WTC11 (cell line): ENCODE measurements around the gene CEP131. TPM values are rescaled to one million over a fixed set of nuclear protein-coding genes. Genes with fewer than 3 reads are reported as not detected.

Source experiments
- ATAC-seq: fragments of 200-7000 bp; cut with Tn5 transposase; 2 replicates; pipeline ENCODE4 v1.10.0; 2021; ENCODE audit warnings: mild to moderate bottlenecking, moderate library complexity
- CTCF ChIA-PET: fragments of 300-600 bp; sonication (Branson Sonifier 250); formaldehyde crosslinking; loops from one replicate; lab custom pipeline; 2021; ENCODE audit warnings: antibody characterized with exemption; lab: Charles Lee
- POLR2A ChIA-PET: fragments of 350-600 bp; sonication (Branson Sonifier 250); formaldehyde crosslinking; loops from one replicate; lab custom pipeline; 2021; ENCODE audit warnings: antibody characterized with exemption; lab: Charles Lee
- DNase-seq: peaks from one replicate; pipeline ENCODE4 v3.0.0; 2021; ENCODE audit warnings: low spot score
- H3K27ac Mint-ChIP-seq: 2 replicates; pipeline ENCODE4 v1.8.0; 2021; ENCODE audit warnings: mixed read lengths
- H3K27me3 Mint-ChIP-seq: 2 replicates; pipeline ENCODE4 v1.8.0; 2021; ENCODE audit warnings: low read depth, mild to moderate bottlenecking, moderate library complexity, mixed read lengths
- H3K36me3 Mint-ChIP-seq: 2 replicates; pipeline ENCODE4 v1.8.0; 2021; ENCODE audit warnings: mixed read lengths
- H3K4me1 Mint-ChIP-seq: 2 replicates; pipeline ENCODE4 v1.8.0; 2022; ENCODE audit warnings: mixed read lengths
- H3K4me3 Mint-ChIP-seq: 2 replicates; pipeline ENCODE4 v1.8.0; 2021; ENCODE audit warnings: mild to moderate bottlenecking, moderate library complexity, mixed read lengths
- H3K9me3 Mint-ChIP-seq: 2 replicates; pipeline ENCODE4 v1.8.0; 2021; ENCODE audit warnings: mixed read lengths
- ATF2 ChIP-seq: sonication (generic); formaldehyde crosslinking; IDR thresholded peaks from 2 replicates; pipeline ENCODE4 v1.8.1; 2022; ENCODE audit warnings: low read depth, missing genetic modification reagents, borderline replicate concordance
- EMX1 ChIP-seq: fragments of 250-450 bp; sonication (Bioruptor Pico); IDR thresholded peaks from 2 replicates; pipeline ENCODE4 v1.8.0; 2021; ENCODE audit warnings: mild to moderate bottlenecking
- FOXJ3 ChIP-seq: sonication (generic); formaldehyde crosslinking; IDR thresholded peaks from 2 replicates; pipeline ENCODE4 v1.9.0; 2021; ENCODE audit warnings: missing genetic modification reagents, mild to moderate bottlenecking, borderline replicate concordance
- FOXP4 ChIP-seq: sonication (generic); formaldehyde crosslinking; IDR thresholded peaks from 2 replicates; pipeline ENCODE4 v1.8.0; 2022; ENCODE audit warnings: mild to moderate bottlenecking, missing genetic modification reagents
- IRF2 ChIP-seq: sonication (generic); formaldehyde crosslinking; IDR thresholded peaks from 2 replicates; pipeline ENCODE4 v1.8.0; 2022; ENCODE audit warnings: low read depth, missing genetic modification reagents, borderline replicate concordance
- MLX ChIP-seq: sonication (generic); formaldehyde crosslinking; IDR thresholded peaks from 2 replicates; pipeline ENCODE4 v1.8.1; 2023; ENCODE audit warnings: mild to moderate bottlenecking, missing genetic modification reagents, moderate library complexity
- NFYB ChIP-seq: sonication (generic); formaldehyde crosslinking; conservative IDR thresholded peaks from 2 replicates; pipeline ENCODE4 v1.8.0; 2022; ENCODE audit warnings: low read depth, missing genetic modification reagents
- OVOL2 ChIP-seq: fragments of 250-450 bp; sonication (Bioruptor Pico); IDR thresholded peaks from 2 replicates; pipeline ENCODE4 v1.9.0; 2021; ENCODE audit warnings: mild to moderate bottlenecking, borderline replicate concordance
- PRDM15 ChIP-seq: sonication (generic); formaldehyde crosslinking; IDR thresholded peaks from 2 replicates; pipeline ENCODE4 v1.8.0; 2022; ENCODE audit warnings: missing genetic modification reagents
- TEAD1 ChIP-seq: sonication (generic); formaldehyde crosslinking; IDR thresholded peaks from 2 replicates; pipeline ENCODE4 v1.8.0; 2022; ENCODE audit warnings: mild to moderate bottlenecking, missing genetic modification reagents
- ZNF121 ChIP-seq: sonication (generic); formaldehyde crosslinking; IDR thresholded peaks from 2 replicates; pipeline ENCODE4 v1.8.0; 2023; ENCODE audit warnings: missing genetic modification reagents
- ZNF317 ChIP-seq: sonication (generic); formaldehyde crosslinking; IDR thresholded peaks from 2 replicates; pipeline ENCODE4 v1.8.1; 2023; ENCODE audit warnings: low read depth, mild to moderate bottlenecking, moderate library complexity, missing genetic modification reagents, borderline replicate concordance
- ZNF423 ChIP-seq: fragments of 250-450 bp; sonication (Bioruptor Pico); IDR thresholded peaks from 2 replicates; pipeline ENCODE4 v2.1.2; 2022; ENCODE audit warnings: mild to moderate bottlenecking, moderate library complexity
- ZSCAN18 ChIP-seq: fragments of 250-450 bp; sonication (Bioruptor Pico); IDR thresholded peaks from 2 replicates; pipeline ENCODE4 v2.1.2; 2022; ENCODE audit warnings: mild to moderate bottlenecking, moderate library complexity
- total RNA-seq: library from RNA; stranded (reverse); gene quantifications from 3 replicates; pipeline ENCODE4 v1.2.3, GENCODE V29; 2021
- TF ChIP-seq, protein P1 (sequence below): fragments of 250-450 bp; sonication (Bioruptor Pico); IDR thresholded peaks from 2 replicates; pipeline ENCODE4 v1.9.0; 2021; ENCODE audit warnings: mild to moderate bottlenecking, borderline replicate concordance
- TF ChIP-seq, protein P2 (sequence below): sonication (generic); formaldehyde crosslinking; IDR thresholded peaks from 2 replicates; pipeline ENCODE4 v1.8.1; 2022; ENCODE audit warnings: mild to moderate bottlenecking, moderate library complexity, missing genetic modification reagents

Gene CEP131
- total RNA-seq, 1 experiment from 2014 or later, result 35.2 TPM

GRCh38 chr17:81170727-81171494 lies 51.9 kb downstream of the CEP131 start:
- no peaks in the 10 kb centered on the region for H3K4me1 Mint-ChIP-seq
- no peak for ATAC-seq
- TF ChIP-seq OVOL2 (no peak), ZNF121 (CRISPR knock-in tag) (no peak), ZNF317 (CRISPR knock-in tag) (no peak), FOXJ3 (CRISPR knock-in tag) (no peak), ZNF423 (CRISPR knock-in tag) (no peak), NFYB (CRISPR knock-in tag) (no peak), MLX (CRISPR knock-in tag) (no peak), TEAD1 (no peak)
- TF ChIP-seq, protein P1, sequence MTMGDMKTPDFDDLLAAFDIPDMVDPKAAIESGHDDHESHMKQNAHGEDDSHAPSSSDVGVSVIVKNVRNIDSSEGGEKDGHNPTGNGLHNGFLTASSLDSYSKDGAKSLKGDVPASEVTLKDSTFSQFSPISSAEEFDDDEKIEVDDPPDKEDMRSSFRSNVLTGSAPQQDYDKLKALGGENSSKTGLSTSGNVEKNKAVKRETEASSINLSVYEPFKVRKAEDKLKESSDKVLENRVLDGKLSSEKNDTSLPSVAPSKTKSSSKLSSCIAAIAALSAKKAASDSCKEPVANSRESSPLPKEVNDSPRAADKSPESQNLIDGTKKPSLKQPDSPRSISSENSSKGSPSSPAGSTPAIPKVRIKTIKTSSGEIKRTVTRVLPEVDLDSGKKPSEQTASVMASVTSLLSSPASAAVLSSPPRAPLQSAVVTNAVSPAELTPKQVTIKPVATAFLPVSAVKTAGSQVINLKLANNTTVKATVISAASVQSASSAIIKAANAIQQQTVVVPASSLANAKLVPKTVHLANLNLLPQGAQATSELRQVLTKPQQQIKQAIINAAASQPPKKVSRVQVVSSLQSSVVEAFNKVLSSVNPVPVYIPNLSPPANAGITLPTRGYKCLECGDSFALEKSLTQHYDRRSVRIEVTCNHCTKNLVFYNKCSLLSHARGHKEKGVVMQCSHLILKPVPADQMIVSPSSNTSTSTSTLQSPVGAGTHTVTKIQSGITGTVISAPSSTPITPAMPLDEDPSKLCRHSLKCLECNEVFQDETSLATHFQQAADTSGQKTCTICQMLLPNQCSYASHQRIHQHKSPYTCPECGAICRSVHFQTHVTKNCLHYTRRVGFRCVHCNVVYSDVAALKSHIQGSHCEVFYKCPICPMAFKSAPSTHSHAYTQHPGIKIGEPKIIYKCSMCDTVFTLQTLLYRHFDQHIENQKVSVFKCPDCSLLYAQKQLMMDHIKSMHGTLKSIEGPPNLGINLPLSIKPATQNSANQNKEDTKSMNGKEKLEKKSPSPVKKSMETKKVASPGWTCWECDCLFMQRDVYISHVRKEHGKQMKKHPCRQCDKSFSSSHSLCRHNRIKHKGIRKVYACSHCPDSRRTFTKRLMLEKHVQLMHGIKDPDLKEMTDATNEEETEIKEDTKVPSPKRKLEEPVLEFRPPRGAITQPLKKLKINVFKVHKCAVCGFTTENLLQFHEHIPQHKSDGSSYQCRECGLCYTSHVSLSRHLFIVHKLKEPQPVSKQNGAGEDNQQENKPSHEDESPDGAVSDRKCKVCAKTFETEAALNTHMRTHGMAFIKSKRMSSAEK (CRISPR knock-in tag), result no peak
- TF ChIP-seq, all 79 proteins: peak for 0
- Mint-ChIP-seq H3K27ac (no peak overlapping the region), H3K27me3 (peaks cover 9% of the 10 kb centered on the region), H3K9me3 (peaks cover 3% of the 10 kb centered on the region; the same call in 1 of the 2 replicates), H3K36me3 (no peaks in the 10 kb centered on the region), H3K4me3 (no peak overlapping the region)
- POLR2A ChIA-PET, result interaction anchor here (0.5 kb wide), 1 partner anchor 85 kb away, joined by 3 read pairs; no protein-coding TSS in a partner anchor
- no peak for DNase-seq
- CTCF ChIA-PET, result interaction anchor here (0.7 to 1.4 kb wide), 2 partner anchors 41 to 49 kb away, joined by 3 read pairs; no protein-coding TSS in a partner anchor

GRCh38 chr17:81169870-81170309 lies 52.9 kb downstream of the CEP131 start:
- H3K9me3 Mint-ChIP-seq, result no peaks in the 10 kb centered on the region
- no peaks in the 10 kb centered on the region for H3K4me1 Mint-ChIP-seq
- no peak overlapping the region for H3K27ac Mint-ChIP-seq
- ATAC-seq (no peak), DNase-seq (no peak)
- TF ChIP-seq, protein P2, sequence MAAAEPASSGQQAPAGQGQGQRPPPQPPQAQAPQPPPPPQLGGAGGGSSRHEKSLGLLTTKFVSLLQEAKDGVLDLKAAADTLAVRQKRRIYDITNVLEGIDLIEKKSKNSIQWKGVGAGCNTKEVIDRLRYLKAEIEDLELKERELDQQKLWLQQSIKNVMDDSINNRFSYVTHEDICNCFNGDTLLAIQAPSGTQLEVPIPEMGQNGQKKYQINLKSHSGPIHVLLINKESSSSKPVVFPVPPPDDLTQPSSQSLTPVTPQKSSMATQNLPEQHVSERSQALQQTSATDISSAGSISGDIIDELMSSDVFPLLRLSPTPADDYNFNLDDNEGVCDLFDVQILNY (CRISPR knock-in tag), result no peak
- TF ChIP-seq ZSCAN18 (CRISPR knock-in tag) (no peak), IRF2 (CRISPR knock-in tag) (no peak), EMX1 (CRISPR knock-in tag) (no peak), ATF2 (CRISPR knock-in tag) (no peak), TEAD1 (no peak), FOXP4 (CRISPR knock-in tag) (no peak), PRDM15 (no peak)
- no peaks in the 10 kb centered on the region for H3K36me3 Mint-ChIP-seq
- H3K27me3 Mint-ChIP-seq, result peaks cover 9% of the 10 kb centered on the region
- no peak overlapping the region for H3K4me3 Mint-ChIP-seq
- CTCF ChIA-PET, result no interaction called here
- POLR2A ChIA-PET, result no interaction called here
